Lower leg skin (tissue), 4 donors: ENCODE data around the gene NMB. TPM values are rescaled to one million over a fixed set of nuclear protein-coding genes. Genes with fewer than 3 reads are reported as not detected.

Experiments
- DNase-seq, 2 donors: peaks; one replicate each; pipeline ENCODE4 v3.0.0-alpha.2; 2019; ENCODE audit warnings: low spot score in 2 of 2
- H3K4me3 ChIP-seq: fragments of 200-600 bp; sonication (generic); 2 replicates; pipeline ENCODE4 v1.5.1; 2017; ENCODE audit warnings: mild to moderate bottlenecking, low read depth; ENCODE audit not compliant: poor library complexity, severe bottlenecking
- POLR2A ChIP-seq, 2 donors: fragments of 450-650 bp; IDR thresholded peaks; one replicate each; pipeline ENCODE4 v1.6.1; 2016 to 2017; ENCODE audit warnings: antibody characterized with exemption in 2 of 2, mild to moderate bottlenecking in 1 of 2, moderate library complexity in 1 of 2
- WGBS, 2 donors: methylation state at CpG; one replicate each; pipeline ENCODE4 v1.1.5; 2018; 5-methylcytosine and 5-hydroxymethylcytosine counted together
- intact Hi-C: fragments of 100-400 bp; cut with DNase I; formaldehyde crosslinking; loops from one replicate; pipeline ENCODE4 v1.15.0; 2023; ENCODE audit warnings: low total_unique reads
- total RNA-seq, 4 donors: library from RNA; depleted of rRNA; stranded (reverse); fragments of >200 nt; gene quantifications; one replicate each; pipeline ENCODE4 v1.1.0, GENCODE V29; 2016
- TF ChIP-seq, protein P1 (sequence below), 3 donors: fragments of 450-650 bp; IDR thresholded peaks; one replicate each; pipeline ENCODE4 v1.5.1; 2016; ENCODE audit warnings: antibody characterized with exemption in 3 of 3, mild to moderate bottlenecking in 3 of 3, moderate library complexity in 2 of 3

NMB gene
- total RNA-seq, 4 donors from 2014 or later, result 0.88 to 5.7 (median 3.5) TPM

DNA sequence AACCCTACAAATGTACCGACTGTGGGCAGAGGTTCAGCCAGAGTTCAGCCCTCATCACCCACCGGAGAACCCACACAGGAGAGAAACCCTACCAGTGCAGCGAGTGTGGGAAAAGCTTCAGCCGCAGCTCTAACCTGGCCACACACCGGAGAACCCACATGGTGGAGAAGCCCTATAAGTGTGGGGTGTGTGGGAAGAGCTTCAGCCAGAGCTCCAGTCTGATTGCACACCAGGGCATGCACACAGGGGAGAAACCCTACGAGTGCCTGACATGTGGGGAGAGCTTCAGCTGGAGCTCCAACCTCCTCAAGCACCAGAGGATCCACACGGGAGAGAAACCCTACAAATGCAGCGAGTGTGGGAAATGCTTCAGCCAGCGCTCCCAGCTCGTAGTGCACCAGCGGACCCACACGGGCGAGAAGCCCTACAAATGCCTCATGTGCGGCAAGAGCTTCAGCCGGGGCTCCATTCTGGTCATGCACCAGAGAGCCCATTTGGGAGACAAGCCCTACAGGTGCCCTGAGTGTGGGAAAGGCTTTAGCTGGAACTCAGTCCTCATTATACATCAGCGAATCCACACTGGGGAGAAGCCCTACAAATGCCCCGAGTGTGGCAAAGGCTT lies 36.5 kb downstream of the NMB start:
- WGBS, 2 donors, result 98 to 100% methylated on average over 16 to 17 of the region's 17 CpGs
- DNase-seq, result no peak
- intact Hi-C loops, result loop anchor here (2.0 kb wide), 1 partner anchor 63 kb away; no protein-coding TSS in a partner anchor
- H3K4me3 ChIP-seq, result no peak overlapping the region
- TF ChIP-seq, protein P1, sequence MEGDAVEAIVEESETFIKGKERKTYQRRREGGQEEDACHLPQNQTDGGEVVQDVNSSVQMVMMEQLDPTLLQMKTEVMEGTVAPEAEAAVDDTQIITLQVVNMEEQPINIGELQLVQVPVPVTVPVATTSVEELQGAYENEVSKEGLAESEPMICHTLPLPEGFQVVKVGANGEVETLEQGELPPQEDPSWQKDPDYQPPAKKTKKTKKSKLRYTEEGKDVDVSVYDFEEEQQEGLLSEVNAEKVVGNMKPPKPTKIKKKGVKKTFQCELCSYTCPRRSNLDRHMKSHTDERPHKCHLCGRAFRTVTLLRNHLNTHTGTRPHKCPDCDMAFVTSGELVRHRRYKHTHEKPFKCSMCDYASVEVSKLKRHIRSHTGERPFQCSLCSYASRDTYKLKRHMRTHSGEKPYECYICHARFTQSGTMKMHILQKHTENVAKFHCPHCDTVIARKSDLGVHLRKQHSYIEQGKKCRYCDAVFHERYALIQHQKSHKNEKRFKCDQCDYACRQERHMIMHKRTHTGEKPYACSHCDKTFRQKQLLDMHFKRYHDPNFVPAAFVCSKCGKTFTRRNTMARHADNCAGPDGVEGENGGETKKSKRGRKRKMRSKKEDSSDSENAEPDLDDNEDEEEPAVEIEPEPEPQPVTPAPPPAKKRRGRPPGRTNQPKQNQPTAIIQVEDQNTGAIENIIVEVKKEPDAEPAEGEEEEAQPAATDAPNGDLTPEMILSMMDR (IDR thresholded peaks at IDR 0.05), result no peak
- TF ChIP-seq POLR2A (IDR thresholded peaks at IDR 0.05), result no peak

DNA sequence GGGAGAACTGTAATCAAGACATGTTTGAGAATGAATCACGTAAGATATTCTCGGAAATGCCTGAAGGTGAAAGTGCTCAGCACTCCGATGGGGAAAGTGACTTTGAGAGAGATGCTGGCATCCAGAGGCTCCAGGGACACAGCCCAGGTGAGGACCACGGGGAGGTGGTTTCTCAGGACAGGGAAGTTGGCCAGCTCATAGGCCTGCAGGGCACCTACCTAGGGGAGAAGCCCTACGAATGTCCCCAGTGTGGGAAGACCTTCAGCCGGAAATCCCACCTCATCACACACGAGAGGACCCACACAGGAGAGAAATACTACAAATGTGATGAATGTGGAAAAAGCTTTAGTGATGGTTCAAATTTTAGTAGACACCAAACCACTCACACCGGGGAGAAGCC lies 37.4 kb downstream of the NMB start:
- no peak overlapping the region for H3K4me3 ChIP-seq
- intact Hi-C loops, result loop anchor here (2.0 kb wide), 1 partner anchor 64 kb away; no protein-coding TSS in a partner anchor
- 95 to 99% methylated on average over 8 of the region's 8 CpGs for WGBS, 2 donors
- TF ChIP-seq, protein P1 (IDR thresholded peaks at IDR 0.05), result no peak
- TF ChIP-seq POLR2A (IDR thresholded peaks at IDR 0.05), result no peak
- no peak for DNase-seq

- intact Hi-C loops, result no loop called here
- TF ChIP-seq, protein P1 (IDR thresholded peaks at IDR 0.05), result no peak
- no peak for TF ChIP-seq POLR2A (IDR thresholded peaks at IDR 0.05)
- 82 to 86% methylated on average over 3 of the region's 3 CpGs for WGBS, 2 donors
- DNase-seq, result peak in 1 of 2 donors; percentile 21
- H3K4me3 ChIP-seq, result no peak overlapping the region
Measured at GRCh38 chr15:84616235-84616634, 41.8 kb downstream of the NMB start.

DNA sequence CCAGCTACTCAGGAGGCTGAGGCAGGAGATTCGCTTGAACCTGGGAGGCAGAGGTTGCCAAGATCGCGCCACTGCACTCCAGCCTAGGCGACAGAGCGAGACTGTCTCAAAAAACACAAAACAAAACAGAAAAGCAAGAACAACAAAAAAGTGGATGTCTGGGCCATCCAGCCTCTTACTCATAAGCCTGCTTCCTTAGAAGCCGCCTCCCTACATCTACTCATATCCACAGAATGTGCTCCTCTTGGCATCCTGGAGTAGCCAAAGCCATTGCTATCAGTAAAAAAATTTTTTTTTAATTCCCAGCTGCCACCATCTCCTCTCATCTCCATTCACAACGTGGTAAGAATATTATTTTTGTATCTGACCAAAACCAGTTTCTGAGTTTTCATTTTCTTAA lies 46.4 kb downstream of the NMB start:
- no peak overlapping the region for H3K4me3 ChIP-seq
- 94 to 96% methylated on average over 7 of the region's 7 CpGs for WGBS, 2 donors
- no peak for TF ChIP-seq POLR2A (IDR thresholded peaks at IDR 0.05)
- TF ChIP-seq, protein P1 (IDR thresholded peaks at IDR 0.05), result no peak
- intact Hi-C loops, result no loop called here
- DNase-seq, result no peak

- intact Hi-C loops, result no loop called here
- H3K4me3 ChIP-seq, result no peak overlapping the region
- no peak for DNase-seq
- WGBS, 2 donors, result 91 to 95% methylated on average over 11 of the region's 11 CpGs
- no peak for TF ChIP-seq POLR2A (IDR thresholded peaks at IDR 0.05)
- TF ChIP-seq, protein P1 (IDR thresholded peaks at IDR 0.05), result no peak
Measured at GRCh38 chr15:84609818-84610525, 48.0 kb downstream of the NMB start.
